ENCODE results near the gene FAM118B. TPM values are rescaled to one million over a fixed set of nuclear protein-coding genes. Genes with fewer than 3 reads are reported as not detected.
"Not testable (repeated sequence)": the region's sequence is repeated elsewhere in the genome, so short reads cannot be mapped to it uniquely, and the experiment has no call there.

Gene FAM118B
- total RNA-seq, 1 donor from 2014 or later = 19.3 TPM

DNA sequence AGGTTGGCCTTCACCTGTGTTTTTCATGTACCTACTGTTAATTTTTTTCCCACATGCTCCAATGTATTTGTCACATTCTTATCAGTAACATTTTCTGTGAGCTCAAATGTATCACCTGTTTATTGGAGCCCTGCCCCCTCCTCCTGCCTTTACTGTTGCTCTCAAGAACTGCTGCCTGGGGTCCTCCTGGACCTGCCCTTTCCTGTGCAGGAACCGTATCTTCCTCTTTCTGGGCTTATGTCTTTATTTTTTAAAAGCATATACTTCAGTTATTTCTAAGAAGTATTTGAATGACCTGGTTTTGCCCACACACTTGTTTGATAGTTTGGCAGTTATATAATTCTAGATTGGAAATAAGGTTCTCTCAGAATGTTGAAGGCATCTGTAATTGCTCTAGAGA is 5.9 kb downstream of the FAM118B start:
- no peak for DNase-seq (ENCODE audit: low spot score)

- no peak for DNase-seq (ENCODE audit: low spot score)
Measured at GRCh38 chr11:126219547-126219946, 8.0 kb downstream of the FAM118B start.

- DNase-seq (ENCODE audit: low spot score) = no peak
Measured at GRCh38 chr11:126224647-126225294, 13.2 kb downstream of the FAM118B start.

- no peak for DNase-seq (ENCODE audit: low spot score)
Measured at GRCh38 chr11:126225295-126225665, 13.7 kb downstream of the FAM118B start.

- no peak for DNase-seq (ENCODE audit: low spot score)
Measured at GRCh38 chr11:126226334-126227084, 14.9 kb downstream of the FAM118B start.

DNA sequence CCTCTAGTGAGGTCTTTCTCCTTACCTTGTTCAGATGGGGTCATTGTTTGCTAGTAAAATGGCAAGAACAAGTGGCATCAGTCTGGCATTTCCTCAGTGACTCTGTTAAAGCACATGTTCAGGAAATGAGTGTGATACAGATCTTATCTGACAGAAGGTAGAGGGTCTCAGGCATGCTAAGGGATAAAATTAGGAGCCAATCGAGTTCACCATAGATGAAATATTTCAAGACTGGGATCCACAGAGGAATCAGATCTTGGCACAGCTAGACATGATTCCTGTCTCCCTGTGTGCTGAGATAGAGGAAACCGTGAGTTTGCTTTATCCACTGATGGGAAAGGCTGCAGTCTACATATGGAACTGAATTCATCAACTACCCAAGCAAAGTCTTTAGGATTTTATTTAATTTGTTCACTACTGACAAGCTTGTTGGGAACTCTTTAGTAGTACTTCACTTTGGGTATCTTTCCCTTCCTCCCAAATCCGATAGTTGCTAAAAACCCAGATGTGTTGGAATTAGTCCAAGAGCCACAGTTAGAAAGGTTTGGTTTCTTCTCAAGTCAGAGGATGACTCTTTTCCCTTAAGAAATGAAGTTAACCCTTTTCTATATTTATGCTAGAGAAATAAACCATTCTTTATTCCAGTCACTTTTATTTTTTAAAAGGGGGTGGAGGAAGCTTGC is 18.4 kb downstream of the FAM118B start:
- DNase-seq (ENCODE audit: low spot score) = no peak

DNA sequence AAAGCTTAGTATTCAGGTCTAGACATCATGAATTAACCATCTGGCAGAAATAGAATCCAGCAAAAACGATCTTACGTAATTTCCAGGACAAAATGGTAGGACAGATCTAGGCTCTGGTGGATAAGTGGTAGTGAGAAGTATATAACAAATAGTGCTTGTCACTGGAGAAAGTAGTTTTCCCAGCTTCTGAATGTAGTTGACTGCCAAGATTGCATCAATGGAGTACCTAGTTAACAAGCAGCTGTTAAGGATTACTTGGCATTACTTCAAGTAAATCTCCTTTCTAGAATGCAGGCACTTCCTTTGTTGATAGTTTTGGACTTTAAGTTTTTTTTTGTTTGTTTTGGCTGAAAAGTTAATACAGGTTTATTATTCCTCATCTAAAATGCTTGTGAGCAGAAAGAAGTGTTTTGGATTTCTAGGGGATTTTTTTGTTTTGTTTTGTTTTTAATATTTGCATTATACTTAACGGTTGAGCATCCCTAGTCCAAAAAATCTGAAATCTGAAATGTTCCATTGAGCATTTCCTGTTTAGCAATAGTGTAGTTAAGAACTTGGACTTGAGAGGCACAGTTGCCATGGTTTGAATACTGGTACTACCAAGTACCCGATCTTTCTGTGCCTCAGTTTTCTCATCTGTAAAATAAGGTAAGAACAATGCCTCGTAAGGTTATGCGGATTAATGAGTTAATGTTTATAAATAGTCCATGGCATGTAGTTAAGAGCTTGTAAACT is 20.3 kb downstream of the FAM118B start:
- no peak for DNase-seq (ENCODE audit: low spot score)

DNA sequence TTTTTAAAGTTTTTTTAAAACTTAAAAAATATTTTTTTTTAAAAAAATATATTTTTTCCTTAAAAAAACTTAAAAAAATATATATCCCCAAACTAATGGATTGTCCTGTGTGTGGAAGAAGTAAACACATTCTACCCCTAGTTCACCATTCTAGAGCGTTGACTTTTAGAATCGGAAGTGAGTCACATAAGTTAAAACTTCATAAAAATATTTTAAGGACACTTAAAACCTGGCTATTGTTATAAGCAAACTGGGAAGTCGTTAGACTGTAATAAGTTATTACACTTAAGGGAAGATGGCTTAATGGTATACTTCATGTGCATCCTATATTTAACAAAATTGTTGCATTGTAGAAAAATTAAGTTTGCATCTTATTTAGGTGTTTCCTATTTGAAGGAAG is 21.1 kb downstream of the FAM118B start:
- no peak for DNase-seq (ENCODE audit: low spot score)

- DNase-seq (ENCODE audit: low spot score) = no peak
Measured at GRCh38 chr11:126233391-126233790, 21.8 kb downstream of the FAM118B start.

- DNase-seq (ENCODE audit: low spot score) = no peak
Measured at GRCh38 chr11:126246636-126247035, 35.1 kb downstream of the FAM118B start.

- no peak for DNase-seq (ENCODE audit: low spot score)
Measured at GRCh38 chr11:126253265-126253664, 41.7 kb downstream of the FAM118B start.

GRCh38 chr11:126254819-126255218 is 43.2 kb downstream of the FAM118B start:
- no peak for DNase-seq (ENCODE audit: low spot score)

GRCh38 chr11:126255507-126255906 is 43.9 kb downstream of the FAM118B start:
- DNase-seq (ENCODE audit: low spot score) = not testable (repeated sequence)

GRCh38 chr11:126256216-126256615 is 44.6 kb downstream of the FAM118B start:
- no peak for DNase-seq (ENCODE audit: low spot score)

- DNase-seq (ENCODE audit: low spot score) = no peak
Measured at GRCh38 chr11:126257144-126257543, 45.6 kb downstream of the FAM118B start.

DNA sequence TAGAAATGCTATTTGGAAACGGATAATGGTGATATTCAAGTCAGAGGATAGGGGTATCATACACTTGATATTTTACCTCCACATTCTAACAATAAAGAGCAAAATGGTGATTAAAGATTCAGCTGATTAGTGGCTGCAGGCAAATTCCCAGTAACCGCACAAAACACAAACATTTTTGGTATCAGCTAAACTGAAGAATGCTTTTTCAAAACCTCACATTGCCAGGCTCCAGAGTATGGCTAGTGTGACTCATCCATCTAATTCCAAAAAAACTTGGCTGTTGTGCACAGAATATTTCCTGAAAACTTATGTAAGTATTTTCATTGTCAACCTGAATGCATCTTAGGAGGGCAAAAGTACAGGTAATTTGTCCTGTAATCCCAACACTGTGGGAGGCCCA is 46.2 kb downstream of the FAM118B start:
- DNase-seq (ENCODE audit: low spot score) = no peak

GRCh38 chr11:126262216-126262615 is 50.6 kb downstream of the FAM118B start:
- DNase-seq (ENCODE audit: low spot score) = no peak

DNA sequence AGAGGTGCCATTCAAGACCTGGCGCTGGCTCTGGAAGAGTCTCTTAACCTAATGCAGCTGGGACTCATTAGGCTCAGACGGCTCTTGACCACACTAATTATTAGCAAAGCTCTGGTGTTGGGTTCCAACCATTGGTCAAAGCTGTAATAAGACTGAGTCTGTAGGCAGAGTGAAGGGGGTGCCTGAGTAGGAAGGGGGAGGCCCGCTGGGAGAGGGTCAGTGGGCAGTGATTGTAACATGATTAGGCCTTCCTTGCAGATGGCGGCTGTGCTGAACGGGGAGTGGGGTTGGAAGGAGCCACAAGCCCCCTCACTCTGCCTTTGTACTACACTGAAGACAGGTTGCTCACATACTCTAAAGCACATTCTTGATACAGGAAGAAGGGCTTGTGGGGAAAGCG is 51.9 kb downstream of the FAM118B start:
- no peak for DNase-seq (ENCODE audit: low spot score)

- DNase-seq (ENCODE audit: low spot score) = no peak
Measured at GRCh38 chr11:126265811-126266210, 54.2 kb downstream of the FAM118B start.

- no peak for DNase-seq (ENCODE audit: low spot score)
Measured at GRCh38 chr11:126267650-126268049, 56.1 kb downstream of the FAM118B start.

- no peak for DNase-seq (ENCODE audit: low spot score)
Measured at GRCh38 chr11:126268361-126268707, 56.8 kb downstream of the FAM118B start.
